NCI-H69 (cell line): ENCODE measurements around the gene PERM1.
A peak's percentile ranks its signal among the peaks of the same experiment; 100 is the strongest.
"Not testable (repeated sequence)": the region's sequence is repeated elsewhere in the genome, so short reads cannot be mapped to it uniquely, and the experiment has no call there.

Experiments used
- DNase-seq: peaks from one replicate; lab custom pipeline; 2025; lab: John Stamatoyannopoulos, UW

The PERM1 gene

DNA sequence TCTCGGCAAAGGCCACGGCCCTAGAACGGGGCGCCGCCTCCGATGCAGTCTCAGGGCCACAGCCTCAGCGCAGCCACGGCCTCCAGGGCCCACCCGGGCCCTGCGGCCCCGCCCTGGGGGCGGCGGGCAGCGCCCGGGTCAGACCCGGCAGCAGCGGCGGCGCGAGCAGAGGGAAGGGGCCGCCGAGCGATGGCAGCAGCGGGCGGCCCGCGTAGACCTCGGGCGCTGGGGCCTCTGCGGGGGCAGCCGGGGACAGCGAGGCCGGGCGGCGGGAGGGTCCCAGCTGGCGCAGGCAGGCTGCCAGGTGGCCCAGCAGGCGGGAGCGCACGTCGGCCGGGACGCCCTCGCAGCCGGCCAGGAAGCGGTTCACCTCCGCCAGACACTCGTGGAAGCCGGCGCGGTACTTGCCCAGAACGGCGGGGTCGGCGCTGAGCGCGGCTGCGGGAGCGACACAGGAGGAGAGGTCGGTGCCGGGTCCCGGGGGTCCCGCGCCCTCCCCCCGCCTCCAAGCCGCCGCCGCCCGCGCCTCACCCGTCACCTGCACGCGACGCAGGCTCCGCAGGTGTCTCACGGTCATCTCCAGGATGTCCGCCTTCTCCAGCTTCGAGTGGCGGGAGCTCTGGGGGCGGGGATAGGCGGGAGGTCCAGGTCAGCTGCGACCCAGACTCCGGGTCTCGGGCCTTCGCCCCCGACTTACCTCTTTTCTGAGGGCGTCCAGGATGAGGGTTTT is 17.3 kb upstream of the PERM1 start:
- peak; percentile 53 for DNase-seq

DNA sequence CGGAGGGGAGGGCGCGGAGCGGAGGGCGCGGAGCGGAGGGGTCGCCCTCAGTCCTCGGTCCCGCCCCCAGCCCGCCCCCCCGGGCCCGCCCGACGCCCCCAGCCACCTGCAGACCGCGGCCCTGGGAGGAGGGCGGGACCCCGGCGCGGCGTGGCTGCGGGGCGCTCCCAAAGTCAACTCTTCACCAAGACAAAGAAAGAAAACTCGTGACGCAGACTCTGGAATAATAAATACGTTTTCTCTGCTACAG is 16.8 kb upstream of the PERM1 start:
- DNase-seq: no peak

DNA sequence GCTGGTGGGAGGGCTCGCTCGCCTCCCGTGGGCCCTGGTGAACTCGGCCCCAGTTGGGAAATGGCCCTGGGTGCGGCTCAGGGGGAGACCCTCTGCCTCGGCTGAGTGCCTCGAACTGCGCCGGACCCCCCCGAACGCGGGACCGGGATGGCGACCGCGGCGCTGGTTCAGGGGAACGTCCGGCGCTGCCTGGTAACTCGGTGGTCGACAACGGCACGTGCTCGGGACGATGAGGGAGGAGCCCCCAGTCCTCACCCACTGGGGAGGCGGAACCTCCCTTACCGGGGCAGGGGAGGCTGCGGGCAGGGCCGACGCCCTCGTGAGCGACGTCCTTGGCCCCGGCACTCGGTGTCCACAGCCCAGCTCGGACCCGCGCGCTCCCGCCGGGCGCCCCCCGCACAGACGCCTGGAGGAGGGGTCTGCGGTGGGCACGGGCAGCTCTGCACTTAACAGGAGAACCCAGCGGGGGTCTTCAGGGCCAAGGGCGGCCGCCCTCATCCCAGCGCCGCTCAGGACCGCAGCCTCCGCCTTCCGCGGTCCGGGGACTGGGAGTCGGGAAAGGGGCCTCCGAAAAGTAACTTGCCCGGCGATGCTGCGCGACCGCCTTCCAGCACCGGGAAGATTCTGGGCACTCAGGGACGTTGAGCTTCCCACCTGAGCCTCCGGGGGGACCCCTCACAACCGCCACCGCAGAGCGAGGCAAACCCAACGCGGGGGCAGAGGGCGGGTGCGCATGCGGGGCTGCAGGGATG is 16.3 kb upstream of the PERM1 start:
- no peak for DNase-seq

DNA sequence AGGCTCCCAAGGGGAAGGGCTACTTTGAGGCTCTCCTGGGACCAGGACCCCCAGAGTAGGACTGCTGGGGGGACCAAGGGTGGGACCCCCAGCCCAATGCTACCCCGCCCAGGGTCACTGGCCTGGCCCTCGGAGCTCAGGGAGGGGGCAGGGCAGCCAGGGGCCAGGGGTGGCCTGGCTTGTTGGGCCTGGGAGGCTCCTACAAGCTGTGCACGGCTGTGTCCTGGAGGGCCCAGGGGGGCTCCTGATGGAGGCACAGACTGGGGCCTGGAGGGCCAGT is 15.8 kb upstream of the PERM1 start:
- DNase-seq: no peak

DNA sequence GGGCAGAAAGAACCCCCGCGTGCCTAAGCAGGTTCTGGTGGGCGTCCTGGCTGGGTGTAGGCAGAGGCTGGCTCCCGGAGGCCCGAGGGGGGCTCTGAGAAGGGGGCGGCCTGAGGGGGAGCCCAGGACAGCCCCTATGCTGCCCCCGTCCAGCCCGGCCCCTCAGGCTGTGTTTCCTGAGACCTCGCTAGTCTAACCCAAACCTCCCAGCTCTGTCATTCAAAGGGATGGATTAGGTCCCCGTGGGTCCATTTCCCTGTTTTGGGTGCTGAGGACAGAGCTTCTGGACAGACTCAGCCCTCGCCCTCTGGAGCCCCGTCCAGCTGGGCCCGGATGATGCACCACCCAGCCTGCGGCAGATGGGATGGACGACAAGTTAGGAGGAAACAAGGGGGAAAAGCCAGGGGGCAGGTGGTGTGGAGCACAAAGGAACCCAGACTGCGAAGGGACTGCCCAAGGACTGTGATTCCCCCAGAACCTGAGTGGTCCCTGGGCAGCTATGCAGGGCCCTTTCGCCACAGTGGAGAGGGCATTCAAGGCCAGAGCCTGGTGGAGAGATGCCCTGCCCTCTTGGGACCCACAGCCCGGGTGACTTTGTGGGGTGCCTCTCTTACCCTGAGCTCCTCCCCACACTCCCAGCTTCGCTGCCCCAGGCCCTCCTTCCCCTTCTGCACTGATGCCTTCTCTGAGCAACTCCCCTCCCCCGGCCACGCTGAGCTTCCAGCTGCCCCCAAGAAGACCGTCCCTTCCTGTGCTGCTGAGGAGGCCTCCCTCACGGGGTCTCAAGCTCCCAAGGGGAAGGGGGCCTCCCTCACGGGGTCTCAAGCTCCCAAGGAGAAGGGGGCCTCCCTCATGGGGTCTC is 15.2 kb upstream of the PERM1 start:
- DNase-seq: no peak

DNA sequence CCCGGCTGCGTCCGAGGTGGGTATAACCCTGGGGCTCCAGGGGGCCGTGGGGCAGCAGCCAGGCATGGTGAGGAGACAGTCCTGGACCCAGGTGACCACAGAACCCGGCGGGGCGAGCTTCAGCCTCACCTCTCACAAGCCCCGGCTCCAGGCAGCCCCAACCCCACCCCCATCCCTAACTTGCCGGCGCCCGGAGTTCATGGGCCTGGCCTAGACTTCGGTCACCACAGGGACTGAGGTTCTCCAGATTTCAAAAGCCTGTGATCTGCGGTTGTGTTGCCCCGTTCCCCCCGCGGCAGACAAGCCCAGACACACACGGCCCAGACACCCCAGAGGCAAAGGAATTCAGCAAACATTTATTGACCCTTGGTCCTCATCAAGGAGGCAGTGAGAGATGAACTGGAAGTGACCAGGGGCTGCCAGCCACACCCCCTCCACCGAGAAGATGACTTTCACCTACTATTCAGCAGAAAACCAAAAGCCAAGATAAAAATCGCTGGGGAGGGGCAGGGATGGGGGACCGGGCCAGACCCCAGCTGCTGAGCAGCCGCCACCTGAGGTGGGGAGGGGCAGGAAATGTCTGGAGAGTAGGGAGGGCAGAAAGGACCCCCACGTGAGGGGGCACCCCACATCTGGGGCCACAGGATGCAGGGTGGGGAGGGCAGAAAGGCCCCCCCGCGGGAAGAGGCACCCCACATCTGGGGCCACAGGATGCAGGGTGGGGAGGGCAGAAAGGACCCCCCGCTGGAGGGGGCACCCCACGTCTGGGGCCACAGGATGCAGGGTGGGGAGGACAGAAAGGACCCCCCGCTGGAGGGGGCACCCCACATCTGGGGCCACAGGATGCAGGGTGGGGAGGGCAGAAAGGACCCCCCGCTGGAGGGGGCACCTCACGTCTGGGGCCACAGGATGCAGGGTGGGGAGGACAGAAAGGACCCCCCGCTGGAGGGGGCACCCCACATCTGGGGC is 14.1 kb upstream of the PERM1 start:
- DNase-seq: no peak

DNA sequence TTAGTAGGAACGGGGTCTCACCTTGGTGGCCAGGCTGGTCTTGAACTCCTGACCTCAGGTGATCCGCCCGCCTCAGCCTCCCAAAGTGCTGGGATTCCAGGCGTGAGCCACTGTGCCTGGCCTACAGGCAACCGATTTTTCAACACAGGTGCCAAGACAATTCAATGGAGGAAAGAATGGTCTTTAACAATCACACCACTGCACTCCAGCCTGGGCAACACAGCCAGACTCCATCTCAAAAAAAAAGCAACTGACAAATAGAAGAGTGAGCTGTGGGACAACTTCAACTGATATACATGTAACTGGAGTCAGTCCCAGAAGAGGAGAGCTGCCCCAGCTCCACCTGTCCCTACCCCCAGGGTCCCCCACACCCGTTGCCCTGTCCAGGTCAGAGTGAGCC is 12.7 kb upstream of the PERM1 start:
- not testable (repeated sequence) for DNase-seq

DNA sequence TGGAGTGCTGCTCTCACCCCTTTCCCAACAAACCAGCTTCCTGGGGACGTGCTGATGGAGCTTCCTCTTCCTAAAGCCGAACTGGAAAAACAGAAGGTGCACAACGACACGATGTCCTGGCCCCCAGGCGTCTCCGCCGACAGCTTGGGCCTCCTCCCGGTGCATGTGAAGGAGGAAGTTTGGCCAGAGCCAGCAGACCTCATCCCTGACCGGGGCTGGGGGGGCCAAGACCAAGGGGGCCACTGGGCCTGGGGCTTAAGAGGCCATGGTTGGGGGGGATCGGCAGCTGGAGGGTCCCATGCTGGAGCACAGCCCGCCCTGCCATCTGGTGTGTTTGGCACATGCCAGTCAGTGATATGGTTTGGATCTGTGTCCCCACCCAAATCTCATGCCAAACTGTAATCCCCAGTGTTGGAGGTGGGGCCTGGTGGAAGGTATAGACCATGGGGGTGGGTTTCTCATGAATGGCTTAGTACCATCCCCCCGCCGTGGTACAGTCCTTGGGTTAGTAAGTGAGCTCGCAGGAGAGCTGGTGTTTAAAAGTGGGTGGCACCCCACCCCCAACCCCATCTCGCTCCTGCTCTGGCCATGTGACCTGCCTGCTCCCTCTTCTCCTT is 11.6 kb upstream of the PERM1 start:
- DNase-seq: no peak

DNA sequence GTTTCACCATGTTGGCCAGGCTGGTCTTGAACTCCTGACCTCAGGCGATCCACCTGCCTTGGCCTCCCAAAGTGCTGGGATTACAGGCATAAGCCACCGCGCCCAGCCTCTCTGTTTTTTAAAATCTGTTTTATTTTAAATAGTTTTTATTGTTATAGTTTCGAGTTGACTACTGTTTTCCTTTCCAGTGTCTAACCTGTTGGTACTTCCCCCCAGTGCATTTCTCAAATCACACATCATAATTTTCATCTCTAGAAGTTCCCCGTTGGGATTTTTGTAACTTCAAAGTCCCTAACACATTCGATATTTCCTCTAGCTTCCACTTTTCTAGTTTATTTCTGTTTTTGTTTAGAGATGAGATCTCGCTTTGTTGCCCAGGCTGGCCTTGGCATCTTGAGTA is 10.5 kb upstream of the PERM1 start:
- no peak for DNase-seq

DNA sequence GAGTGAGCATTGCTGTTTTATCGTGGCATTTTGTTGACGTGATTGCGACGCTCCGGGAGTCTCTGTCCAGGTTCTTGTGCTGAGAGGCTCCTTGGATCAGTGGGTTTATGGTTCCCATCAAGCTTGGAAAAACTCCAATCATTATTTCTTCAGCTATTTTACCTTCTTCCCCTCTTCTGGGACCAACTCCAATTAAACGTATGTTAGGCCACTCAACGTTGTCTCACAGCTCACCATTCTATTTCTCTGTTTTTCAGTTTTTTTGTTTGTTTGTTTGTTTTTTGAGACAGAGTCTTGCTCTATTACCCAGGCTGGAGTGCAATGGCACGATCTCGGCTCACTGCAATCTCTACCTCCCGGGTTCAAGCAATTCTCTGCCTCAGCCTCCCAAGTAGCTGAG is 10.0 kb upstream of the PERM1 start:
- DNase-seq: no peak

DNA sequence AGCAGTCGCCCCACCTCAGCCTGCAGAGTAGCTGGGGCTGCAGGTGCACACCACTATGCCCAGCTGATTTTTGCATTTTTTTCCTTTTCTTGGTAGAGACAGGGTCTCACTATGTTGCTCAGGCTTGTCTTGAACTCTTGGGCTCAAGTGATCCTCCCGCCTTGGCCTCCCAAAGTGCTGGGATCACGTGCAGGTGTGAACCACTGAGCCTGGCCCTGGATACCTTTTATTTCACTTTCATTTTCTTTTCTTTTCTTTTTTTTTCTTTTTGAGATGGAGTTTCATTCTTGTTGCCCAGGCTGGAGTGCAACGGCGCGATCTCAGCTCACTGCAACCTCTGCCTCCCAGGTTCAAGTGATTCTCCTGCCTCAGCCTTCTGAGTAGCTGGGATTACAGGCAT is 9.4 kb upstream of the PERM1 start:
- DNase-seq: not testable (repeated sequence)

DNA sequence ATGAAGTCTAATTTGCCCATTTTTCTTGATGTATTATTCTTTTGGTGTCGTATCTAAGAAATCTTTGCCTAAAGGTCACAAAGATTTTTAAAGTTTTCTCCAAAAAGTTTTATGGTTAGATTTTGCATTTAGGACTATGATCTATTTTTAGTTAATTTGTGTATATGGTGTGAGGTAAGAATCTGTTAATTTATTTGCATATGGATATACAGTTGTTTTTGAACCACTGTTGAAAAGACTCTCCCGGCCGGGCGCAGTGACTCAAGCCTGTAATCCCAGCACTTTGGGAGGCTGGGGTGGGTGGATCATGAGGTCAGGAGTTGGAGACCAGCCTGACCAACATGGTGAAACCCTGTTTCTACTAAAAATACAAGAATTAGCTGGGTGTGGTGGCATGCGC is 6.2 kb upstream of the PERM1 start:
- not testable (repeated sequence) for DNase-seq

DNA sequence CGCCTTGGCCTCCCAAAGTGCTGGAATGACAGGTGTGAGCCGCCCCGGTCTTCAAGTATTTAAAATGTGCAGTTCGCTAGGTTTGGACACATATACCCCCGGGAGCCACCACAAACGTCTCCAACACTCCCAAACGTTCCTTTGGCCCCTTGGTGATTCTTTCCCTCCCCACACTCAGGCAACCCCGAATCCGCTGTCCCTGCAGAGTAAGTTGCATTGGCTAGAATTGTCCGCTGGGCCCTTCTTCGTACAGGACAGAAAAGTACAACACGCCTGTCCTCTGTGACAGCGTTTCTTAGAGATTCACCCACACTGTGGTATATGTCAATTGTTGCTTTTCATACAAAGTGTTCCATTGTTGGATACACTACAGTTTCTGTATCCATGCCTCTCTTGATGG is 3.2 kb upstream of the PERM1 start:
- DNase-seq: no peak

DNA sequence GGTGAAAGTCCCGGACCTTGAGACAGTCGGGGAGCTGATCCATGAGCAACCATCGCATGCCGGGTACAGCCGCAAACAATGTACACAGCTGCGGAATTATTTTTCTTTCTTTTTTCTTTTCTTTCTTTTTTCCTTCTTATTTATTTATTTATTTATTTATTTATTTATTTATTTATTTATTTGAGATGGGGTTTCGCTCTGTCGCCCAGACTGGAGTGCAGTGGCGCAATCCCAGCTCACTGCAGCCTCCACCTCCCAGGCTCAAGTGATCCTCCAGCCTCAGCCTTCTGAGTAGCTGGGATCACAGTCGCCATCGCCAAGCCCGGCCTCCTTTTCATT is 2.6 kb upstream of the PERM1 start:
- DNase-seq: no peak

DNA sequence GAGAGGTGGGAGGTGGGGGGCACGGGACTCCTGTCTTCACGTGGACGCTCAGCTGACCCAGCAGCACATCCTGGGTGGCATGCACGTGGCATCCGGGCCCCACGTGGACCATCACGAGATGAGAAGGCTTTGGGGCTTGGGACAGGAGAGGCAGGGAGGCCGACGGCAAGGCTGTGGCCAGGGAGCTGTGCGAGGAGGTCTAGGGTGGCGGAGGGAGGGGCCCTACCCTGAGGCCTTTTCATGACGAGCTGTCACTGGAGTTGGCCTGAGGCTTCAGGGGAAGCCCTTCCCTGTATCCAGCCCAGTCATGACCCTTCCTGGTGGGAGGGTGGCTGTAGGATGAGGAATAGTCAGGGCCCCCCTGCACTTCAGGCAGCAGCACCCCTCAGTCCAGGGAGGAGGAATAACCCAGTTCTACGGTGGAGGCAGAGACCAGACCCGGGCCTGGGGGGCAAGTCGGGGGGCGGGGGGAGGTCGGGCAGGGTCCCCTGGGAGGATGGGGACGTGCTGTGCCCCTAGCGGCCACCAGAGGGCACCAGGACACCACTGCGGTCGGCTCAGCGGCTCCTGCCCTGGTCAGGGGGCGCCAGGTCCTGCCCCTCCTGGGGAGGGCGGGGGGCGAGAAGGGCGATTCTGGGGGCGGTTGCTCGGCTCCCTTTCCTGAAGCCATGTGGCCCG is 2.0 kb upstream of the PERM1 start:
- DNase-seq: no peak

DNA sequence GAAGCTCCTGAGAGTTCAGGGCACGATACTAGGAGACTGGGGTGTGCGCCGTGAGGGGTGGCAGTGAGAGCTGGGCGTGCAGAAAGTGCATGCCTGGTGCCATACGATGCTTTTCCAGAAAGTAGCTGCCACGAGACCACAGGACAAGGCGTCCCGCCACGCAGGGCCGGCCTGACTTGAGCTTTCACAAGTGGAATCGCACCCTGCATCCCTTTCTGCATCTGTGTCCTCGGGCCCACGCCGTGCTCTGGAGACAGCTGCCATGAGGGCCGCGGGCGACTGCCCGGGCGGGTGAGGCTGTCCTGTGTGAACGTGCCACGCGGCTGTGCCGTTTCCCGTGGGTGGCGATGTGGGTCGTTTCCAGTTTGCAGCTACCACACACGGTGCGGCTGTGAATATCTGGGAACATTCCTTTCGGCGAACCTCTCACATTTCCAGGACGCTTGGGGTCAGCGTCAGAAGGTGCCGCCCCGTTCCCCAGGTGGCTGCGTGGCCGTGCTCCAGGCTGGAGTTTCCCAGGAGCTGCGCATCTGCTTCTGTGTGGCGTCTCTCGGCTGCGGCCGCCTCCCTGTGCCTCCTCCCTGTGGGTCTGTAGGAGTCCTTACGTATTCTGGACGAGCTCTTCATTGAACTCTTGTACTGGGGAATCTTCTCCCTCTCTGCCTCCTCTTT is 1.0 kb upstream of the PERM1 start:
- peak; percentile 37 for DNase-seq

DNA sequence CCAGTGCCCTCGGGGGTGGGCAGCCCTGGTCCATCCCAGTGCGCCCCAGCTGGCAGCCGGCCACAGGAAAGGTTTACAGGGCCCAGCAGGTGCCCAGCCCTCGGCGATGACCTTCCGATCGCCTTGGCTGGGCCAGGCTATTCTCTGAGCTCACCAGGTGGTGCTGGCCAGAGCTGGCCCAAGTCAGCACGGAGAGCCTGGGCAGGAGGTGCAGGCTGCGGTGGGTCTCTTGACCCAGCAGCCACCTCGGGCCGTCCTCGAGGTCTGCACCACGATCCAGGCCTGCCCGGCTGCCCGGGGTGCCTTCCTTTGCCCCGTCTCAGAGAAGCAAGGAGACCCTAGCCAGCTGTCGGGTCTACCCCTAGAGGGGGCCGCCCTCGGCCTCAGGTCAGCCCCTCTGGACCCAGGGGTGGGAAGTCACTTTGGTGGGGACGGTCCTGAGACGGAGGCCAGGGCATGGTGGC is 370 bp downstream of the PERM1 start:
- DNase-seq: no peak

DNA sequence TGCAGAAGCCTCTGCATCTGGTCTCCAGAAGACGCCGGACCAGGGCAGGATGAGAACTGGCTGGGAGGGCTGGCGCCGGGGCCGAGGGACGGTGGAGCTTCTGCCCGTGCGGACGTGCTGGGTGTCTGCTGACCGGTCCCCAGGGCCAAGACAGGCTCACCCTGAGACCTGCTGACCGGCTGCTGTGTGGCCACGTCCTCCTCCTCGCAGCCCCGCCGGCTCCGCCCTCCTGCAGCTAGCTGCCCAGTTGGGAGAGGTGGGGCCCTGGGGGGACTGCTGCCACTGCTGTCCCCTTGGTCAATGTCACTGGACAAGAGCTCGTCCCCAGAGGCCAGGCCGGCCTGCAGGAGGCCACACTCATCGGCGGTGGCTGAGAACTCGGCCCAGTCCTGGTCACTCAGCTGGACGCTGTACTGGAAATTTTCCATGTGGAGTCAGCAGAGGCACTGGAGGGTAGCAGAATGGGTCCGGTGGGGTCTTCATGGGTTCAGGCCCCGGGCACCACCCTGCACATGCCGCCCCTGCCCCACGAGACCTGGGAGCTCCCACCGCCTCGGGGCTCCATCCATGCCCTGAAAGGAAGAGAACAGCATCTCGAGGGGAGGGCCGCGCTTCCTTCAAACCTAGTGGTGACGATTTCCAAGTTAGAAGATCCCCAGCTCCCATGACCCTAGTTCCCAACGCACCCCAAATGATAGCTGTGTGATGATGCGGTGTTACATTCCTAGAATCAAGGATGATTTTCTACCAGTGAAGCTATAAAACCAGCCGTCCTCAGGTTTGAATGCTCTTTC is 1.1 kb downstream of the PERM1 start:
- no peak for DNase-seq

DNA sequence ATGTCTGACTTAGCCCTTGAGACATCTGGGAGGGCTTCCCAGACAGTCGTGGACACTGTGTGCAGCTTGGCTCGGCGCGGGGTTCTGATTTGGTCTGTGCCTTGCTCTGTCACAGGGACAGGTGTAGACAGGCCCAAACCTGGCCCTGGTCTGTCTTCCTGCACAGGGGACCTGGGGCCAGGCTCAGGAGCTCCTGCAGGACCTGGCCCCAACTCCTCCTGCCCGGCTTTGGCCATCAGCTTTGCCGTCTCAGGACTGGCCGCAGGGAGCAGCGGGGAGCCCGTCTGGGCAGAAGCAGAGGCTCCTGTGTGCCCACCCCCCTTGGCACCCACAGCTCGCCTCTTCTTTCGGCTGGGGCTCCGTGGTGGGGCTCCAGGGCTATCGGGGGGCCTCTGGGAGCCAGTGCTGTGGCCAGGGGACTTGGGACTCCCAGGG is 1.7 kb downstream of the PERM1 start:
- no peak for DNase-seq

DNA sequence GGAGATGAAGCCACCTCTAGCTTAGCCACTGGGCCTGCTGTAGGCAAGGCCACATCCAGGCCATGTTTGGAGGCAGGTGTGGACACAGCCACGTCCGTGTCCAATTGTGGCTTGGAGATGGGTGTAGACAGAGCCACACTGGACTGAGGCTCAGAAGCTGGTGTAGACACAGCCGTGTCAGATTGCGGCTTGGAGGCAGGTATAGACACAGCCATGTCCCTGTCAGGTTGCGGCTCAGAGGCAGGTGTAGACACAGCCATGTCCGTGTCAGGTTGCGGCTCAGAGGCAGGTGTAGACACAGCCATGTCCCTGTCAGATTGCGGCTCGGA is 2.2 kb downstream of the PERM1 start:
- DNase-seq: no peak
